Upper lobe of left lung (tissue), 6 donors: Measurements from ENCODE around the gene DKC1. TPM values are rescaled to one million over a fixed set of nuclear protein-coding genes. Genes with fewer than 3 reads are reported as not detected.
A peak's percentile ranks its signal among the peaks of the same experiment; 100 is the strongest.

ENCODE experiments used
- ATAC-seq, 2 donors: fragments of 200-7000 bp; cut with Tn5 transposase; one replicate each; pipeline ENCODE4 v1.9.1; 2022; ENCODE audit warnings: mild to moderate bottlenecking in 2 of 2, moderate library complexity in 2 of 2; ENCODE audit not compliant: low FRiP score in 2 of 2
- DNase-seq, 2 donors: peaks; one replicate each; pipeline ENCODE4 v3.0.0-alpha.2; 2019 to 2020
- H3K27ac ChIP-seq, 4 donors: fragments of 200-600 bp; sonication (generic); one replicate each; pipeline ENCODE4 v1.5.1; 2016 to 2019
- H3K27me3 ChIP-seq, 4 donors: fragments of 200-600 bp; sonication (generic); one replicate each; pipeline ENCODE4 v1.5.1; 2017 to 2019
- H3K36me3 ChIP-seq, 4 donors: fragments of 200-600 bp; sonication (generic); one replicate each; pipeline ENCODE4 v1.5.1; 2016 to 2019
- H3K4me1 ChIP-seq, 4 donors: fragments of 200-600 bp; sonication (generic); one replicate each; pipeline ENCODE4 v1.5.1; 2018 to 2019
- H3K4me3 ChIP-seq, 4 donors: fragments of 200-600 bp; sonication (generic); one replicate each; pipeline ENCODE4 v1.5.1; 2017 to 2019; ENCODE audit warnings: mild to moderate bottlenecking in 2 of 4, moderate library complexity in 1 of 4
- H3K9me3 ChIP-seq, 4 donors: fragments of 200-600 bp; sonication (generic); one replicate each; pipeline ENCODE4 v1.5.1; 2018 to 2019
- EP300 ChIP-seq, 4 donors: sonication (generic); formaldehyde crosslinking; IDR thresholded peaks; one replicate each; pipeline ENCODE4 v1.5.1; 2017; ENCODE audit warnings: antibody characterized with exemption in 4 of 4, control low read depth in 2 of 4
- POLR2A ChIP-seq, 4 donors: fragments of 450-650 bp; IDR thresholded peaks; one replicate each; pipeline ENCODE4 v1.5.1; 2016 to 2017; ENCODE audit warnings: antibody characterized with exemption in 4 of 4, mild to moderate bottlenecking in 2 of 4
- POLR2AphosphoS5 ChIP-seq, 2 donors: sonication (generic); formaldehyde crosslinking; IDR thresholded peaks; one replicate each; pipeline ENCODE4 v1.5.1; 2017; ENCODE audit warnings: antibody characterized with exemption in 2 of 2
- WGBS, 2 donors: methylation state at CpG; one replicate each; pipeline ENCODE4 v1.1.5; 2017 to 2018; 5-methylcytosine and 5-hydroxymethylcytosine counted together
- total RNA-seq, 6 donors: library from RNA; depleted of rRNA in 4 of 6; stranded (reverse); fragments of >200 nt in 4 of 6; gene quantifications; one replicate each; pipeline versions ENCODE4 v1.1.0 to v1.2.1, GENCODE V29; 2016 to 2021
- TF ChIP-seq, protein P1 (sequence below), 6 experiments: fragments of 450-650 bp in 4 of 6; fragments of 200-600 bp in 2 of 6; sonication (generic) in 2 of 6; IDR thresholded peaks; one replicate each; pipeline ENCODE4 v1.5.1; 2016 to 2019; ENCODE audit warnings: antibody characterized with exemption in 6 of 6
- donor health status: DM: no; HTN: no; CAD: no; lungs with moderate emphysema.
- donor health status: DM: no; HTN: yes; CAD: no; lungs with severe emphysema.

DKC1 gene
- total RNA-seq, 6 donors from 2014 or later, result 24.1 to 52.4 (median 33.2) TPM

DNA sequence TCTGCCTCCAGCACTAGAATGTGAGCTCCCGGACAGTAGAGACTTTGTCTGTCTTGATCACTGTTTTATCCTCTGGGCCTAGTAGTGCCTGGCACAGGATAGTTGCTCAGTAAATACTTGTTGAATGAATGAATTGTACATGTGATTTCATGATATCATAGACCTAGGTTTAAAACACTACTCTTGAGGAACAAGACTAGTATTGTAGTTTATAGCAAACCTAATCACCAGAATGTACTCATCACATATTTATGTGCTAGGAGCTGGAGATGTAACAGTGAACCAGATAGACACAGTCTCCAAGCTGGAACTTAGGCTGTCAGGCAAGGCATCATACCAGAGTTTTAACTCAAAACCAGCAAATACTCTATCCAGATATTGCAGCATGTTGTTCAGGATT is 35.2 kb upstream of the DKC1 start:
- DNase-seq (no peak), ATAC-seq (no peak)
- Histone ChIP-seq H3K9me3 (no peaks in the 10 kb centered on the region), H3K36me3 (no peaks in the 10 kb centered on the region), H3K27ac (peak overlapping the region; percentile 81 to 86 (median 85)), H3K27me3 (no peaks in the 10 kb centered on the region), H3K4me1 (peaks cover 55 to 69% (median 62%) of the 10 kb centered on the region in 4 donors), H3K4me3 (no peak overlapping the region)
- 67 to 88% methylated on average over 1 of the region's 1 CpG for WGBS, 2 donors
- no peak for TF ChIP-seq POLR2AphosphoS5 (IDR thresholded peaks at IDR 0.05)
- TF ChIP-seq EP300 (IDR thresholded peaks at IDR 0.05), result no peak
- TF ChIP-seq, protein P1, sequence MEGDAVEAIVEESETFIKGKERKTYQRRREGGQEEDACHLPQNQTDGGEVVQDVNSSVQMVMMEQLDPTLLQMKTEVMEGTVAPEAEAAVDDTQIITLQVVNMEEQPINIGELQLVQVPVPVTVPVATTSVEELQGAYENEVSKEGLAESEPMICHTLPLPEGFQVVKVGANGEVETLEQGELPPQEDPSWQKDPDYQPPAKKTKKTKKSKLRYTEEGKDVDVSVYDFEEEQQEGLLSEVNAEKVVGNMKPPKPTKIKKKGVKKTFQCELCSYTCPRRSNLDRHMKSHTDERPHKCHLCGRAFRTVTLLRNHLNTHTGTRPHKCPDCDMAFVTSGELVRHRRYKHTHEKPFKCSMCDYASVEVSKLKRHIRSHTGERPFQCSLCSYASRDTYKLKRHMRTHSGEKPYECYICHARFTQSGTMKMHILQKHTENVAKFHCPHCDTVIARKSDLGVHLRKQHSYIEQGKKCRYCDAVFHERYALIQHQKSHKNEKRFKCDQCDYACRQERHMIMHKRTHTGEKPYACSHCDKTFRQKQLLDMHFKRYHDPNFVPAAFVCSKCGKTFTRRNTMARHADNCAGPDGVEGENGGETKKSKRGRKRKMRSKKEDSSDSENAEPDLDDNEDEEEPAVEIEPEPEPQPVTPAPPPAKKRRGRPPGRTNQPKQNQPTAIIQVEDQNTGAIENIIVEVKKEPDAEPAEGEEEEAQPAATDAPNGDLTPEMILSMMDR (IDR thresholded peaks at IDR 0.05), result no peak
- no peak for TF ChIP-seq POLR2A (IDR thresholded peaks at IDR 0.05)

- TF ChIP-seq POLR2AphosphoS5 (IDR thresholded peaks at IDR 0.05), result peak in 1 of 2 donors; percentile 13
- peak in 1 of 4 donors; percentile 16 for TF ChIP-seq EP300 (IDR thresholded peaks at IDR 0.05)
- no peak for TF ChIP-seq POLR2A (IDR thresholded peaks at IDR 0.05)
- TF ChIP-seq, protein P1 (IDR thresholded peaks at IDR 0.05), result no peak
- ATAC-seq, result peak in 1 of 2 donors; percentile 48
Observed at GRCh38 chrX:154727871-154728270, 34.8 kb upstream of the DKC1 start.

GRCh38 chrX:154728431-154729190 is 34.1 kb upstream of the DKC1 start:
- TF ChIP-seq, protein P1 (IDR thresholded peaks at IDR 0.05), result no peak
- TF ChIP-seq POLR2AphosphoS5 (IDR thresholded peaks at IDR 0.05) (no peak), EP300 (IDR thresholded peaks at IDR 0.05) (no peak), POLR2A (IDR thresholded peaks at IDR 0.05) (no peak)
- no peaks in the 10 kb centered on the region for H3K9me3 ChIP-seq
- ATAC-seq (no peak), DNase-seq (no peak)
- peaks cover 65 to 80% (median 73%) of the 10 kb centered on the region in 4 donors for H3K4me1 ChIP-seq
- H3K27ac ChIP-seq, result peak overlapping the region; percentile 81 to 86 (median 85)
- WGBS, 2 donors, result 58 to 62% methylated on average over 5 to 7 of the region's 7 CpGs
- no peaks in the 10 kb centered on the region for H3K27me3 ChIP-seq
- H3K4me3 ChIP-seq, result no peak overlapping the region
- no peaks in the 10 kb centered on the region for H3K36me3 ChIP-seq

More at GRCh38 chrX:154727871-154728270, 34.8 kb upstream of the DKC1 start:
- peak in 1 of 2 donors; percentile 64 for DNase-seq
- H3K9me3 ChIP-seq, result no peaks in the 10 kb centered on the region
- H3K27me3 ChIP-seq, result no peaks in the 10 kb centered on the region
- H3K4me1 ChIP-seq, result peaks cover 58 to 73% (median 67%) of the 10 kb centered on the region in 4 donors
- H3K4me3 ChIP-seq, result no peak overlapping the region
- no peaks in the 10 kb centered on the region for H3K36me3 ChIP-seq
- 14 to 35% methylated on average over 3 of the region's 3 CpGs for WGBS, 2 donors
- H3K27ac ChIP-seq, result peak overlapping the region; percentile 81 to 86 (median 85)

DNA sequence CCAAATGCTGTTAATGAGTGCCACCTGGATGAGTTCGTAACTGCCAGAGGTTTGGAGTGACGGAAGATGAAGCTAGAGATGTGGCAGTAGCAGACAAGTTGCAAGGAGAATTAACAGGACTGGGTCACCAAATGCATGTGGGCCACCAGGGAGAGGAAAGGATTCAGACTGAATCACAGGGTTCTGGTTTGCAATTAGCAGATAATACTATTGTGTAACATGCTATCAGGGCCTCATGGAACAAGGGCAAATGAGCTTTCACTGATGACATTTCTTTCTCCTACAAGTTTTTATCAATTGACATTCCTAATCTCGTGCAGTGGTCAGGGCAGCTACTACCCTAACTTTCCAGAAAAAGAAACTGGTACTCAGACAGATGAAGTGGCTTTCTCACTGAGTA is 33.2 kb upstream of the DKC1 start:
- DNase-seq, result no peak
- Histone ChIP-seq H3K27ac (peak overlapping the region; percentile 81 to 86 (median 85)), H3K4me3 (no peak overlapping the region), H3K36me3 (no peaks in the 10 kb centered on the region), H3K4me1 (peaks cover 71 to 88% (median 79%) of the 10 kb centered on the region in 4 donors), H3K27me3 (no peaks in the 10 kb centered on the region), H3K9me3 (no peaks in the 10 kb centered on the region)
- no peak for TF ChIP-seq POLR2A (IDR thresholded peaks at IDR 0.05)
- TF ChIP-seq, protein P1 (IDR thresholded peaks at IDR 0.05), result no peak
- no peak for TF ChIP-seq POLR2AphosphoS5 (IDR thresholded peaks at IDR 0.05)
- no peak for TF ChIP-seq EP300 (IDR thresholded peaks at IDR 0.05)
- no peak for ATAC-seq
- 56 to 67% methylated on average over 3 of the region's 3 CpGs for WGBS, 2 donors
